AG20443 (cell line): ENCODE measurements around the gene FAM3D.

Experiments
- DNase-seq: peaks from one replicate; pipeline ENCODE4 v3.0.0; 2012; ENCODE audit warnings: low spot score, mixed read lengths

The FAM3D gene

DNA sequence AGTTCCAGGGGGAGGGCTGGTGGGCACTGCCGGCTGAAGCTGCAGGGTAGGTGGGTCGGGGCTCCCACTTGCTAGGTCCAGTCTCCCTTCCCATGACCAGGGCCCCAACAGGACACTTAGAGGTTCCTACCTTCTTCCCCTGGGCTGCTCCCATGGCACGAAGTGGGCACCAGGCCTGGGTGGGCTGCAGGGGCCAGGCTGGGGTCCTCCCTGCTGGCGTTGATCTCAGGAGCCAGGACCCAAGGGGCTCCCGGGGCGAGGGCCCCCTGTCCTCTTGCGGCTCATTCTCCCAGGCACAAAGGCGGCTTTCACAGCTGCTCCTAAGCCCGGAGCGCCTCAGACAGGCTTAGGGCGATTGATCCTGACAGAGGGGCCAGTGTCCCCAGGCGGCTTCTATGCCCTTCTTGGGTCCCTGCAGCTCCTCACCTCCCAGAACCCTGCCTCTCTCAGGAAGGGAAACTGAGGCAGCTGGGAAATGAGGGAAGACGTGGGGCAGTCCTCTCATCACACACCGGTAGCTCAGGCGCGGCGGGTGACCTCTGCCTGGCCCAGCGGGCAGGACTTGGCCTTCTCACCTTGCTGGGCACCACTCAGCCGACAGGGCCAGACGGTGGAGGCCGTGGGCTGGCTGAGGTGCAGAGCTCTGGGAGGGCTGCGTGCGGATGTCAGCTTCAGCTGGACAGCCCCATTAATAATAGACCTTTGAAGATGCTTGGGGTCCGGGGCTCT is 39.6 kb downstream of the FAM3D start:
- DNase-seq: no peak

GRCh38 chr3:58625196-58625824 is 41.3 kb downstream of the FAM3D start:
- no peak for DNase-seq

DNA sequence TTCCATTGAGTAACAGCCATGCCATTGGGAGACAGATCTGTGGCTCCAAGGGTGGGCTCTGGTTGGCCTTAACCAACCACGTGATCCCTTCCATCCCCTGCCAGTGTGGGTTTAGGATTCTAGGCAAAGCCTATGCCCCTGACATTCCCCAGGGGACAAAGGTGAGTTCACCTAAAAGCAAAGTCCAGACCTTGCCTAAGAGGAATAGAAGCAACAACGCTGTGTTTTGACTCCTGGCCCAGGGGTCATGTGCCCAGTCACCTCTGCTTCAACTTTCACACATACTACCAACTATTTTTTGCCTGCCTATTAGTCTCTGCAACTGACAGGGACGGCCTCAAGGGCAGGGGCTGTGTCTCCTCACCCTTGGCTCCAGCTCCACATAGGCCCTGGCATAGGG is 42.0 kb downstream of the FAM3D start:
- no peak for DNase-seq

DNA sequence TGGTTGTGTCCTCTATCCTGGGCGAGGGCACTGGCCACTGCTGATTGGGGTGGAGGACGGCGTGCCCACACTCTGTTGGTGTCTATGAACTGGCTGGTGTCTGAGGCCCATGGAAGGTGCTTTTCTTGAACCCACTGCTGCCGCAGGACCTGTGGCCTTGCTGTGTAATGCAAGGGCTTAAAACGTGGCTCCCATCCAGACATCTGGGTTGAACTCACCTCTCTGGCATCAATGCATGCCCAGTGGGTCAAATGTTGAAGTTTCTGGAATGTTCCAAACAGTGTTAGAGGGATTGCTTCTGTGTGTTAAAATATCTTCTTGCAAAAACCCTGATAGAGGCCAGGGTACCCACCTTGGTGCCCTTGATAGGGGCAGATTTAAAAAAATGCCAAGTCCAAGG is 42.6 kb downstream of the FAM3D start:
- DNase-seq: no peak

DNA sequence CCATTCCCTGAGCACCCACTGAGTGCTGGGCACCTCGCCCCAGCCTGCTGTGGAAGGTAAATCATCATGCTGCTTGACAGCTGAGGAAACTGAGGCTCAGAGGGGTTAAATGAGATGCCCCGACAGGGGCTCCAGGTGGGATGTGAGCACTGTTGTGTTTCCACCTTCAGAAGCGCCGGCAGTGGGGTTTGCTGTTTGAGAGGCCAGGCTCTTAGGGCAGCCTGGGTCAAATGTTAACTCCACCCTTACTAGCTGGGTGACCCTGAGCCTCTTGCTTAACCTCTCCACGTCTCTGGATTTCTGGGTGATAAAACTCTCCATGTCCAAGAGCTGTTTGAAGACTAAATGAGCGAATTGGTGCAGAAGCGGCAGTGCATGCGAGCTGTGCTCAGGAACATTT is 43.1 kb downstream of the FAM3D start:
- no peak for DNase-seq

DNA sequence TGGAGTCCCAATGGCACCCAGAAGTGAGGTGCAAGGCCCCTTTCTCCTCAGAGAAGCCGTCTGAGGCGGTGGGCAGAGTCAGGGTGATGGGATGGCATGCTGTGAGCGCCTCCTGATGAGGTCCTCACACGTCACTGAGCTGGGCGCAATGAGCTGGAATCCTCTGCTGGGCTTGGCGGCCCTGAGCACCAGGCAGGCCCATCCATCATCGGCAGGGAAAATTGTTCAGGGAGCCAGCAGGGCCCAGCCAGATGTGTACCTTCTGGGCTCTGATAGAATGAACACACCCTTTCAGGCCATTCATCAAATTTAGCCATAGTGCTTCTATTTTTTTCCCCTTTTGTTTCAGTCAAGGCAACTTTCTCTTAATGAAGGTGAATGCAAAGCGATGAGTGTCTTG is 43.7 kb downstream of the FAM3D start:
- DNase-seq: no peak

DNA sequence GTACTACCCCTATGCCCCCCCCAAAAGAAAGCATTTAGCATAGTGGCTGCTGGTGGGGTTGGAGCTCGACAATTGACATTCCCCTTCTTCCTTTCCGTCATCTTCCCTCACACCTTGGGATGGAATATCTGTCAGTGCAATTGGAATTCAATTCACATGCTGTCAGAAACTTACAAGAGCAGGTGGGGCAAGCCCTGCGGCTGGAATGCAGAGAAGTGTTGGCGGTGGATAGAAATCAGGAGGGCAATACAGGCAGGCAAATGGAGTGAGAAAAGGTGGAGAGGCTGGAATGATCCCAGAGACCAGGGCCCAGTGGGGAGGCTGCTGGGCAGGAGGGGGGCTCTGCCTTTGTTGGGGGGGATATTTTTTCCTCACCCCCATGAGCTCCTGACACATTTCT is 44.1 kb downstream of the FAM3D start:
- no peak for DNase-seq

- DNase-seq: no peak
These were observed 45.3 kb downstream of the FAM3D start for GRCh38 chr3:58621086-58621830.

- no peak for DNase-seq
These were observed 46.2 kb downstream of the FAM3D start for GRCh38 chr3:58620421-58620820.

DNA sequence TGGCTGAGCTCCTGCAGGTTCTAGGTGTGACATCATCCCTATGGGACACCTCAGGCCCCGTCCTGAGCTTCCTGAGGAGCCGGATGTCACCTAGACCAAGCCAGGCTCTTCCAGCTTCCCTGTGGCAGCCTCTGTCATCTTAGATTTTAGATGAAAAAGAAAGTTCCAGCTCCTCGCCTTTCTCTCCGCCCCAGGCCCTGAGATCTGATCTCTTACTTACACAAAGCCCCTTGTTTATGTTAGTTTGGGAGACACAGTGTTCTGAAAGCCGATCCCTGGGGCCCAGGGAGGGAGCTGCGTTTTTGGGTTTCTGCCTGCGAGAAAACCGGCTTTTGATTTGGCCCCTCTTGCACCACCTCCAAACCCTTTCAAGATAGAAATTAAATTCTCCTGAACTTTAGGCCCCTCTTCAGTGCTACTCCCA is 49.2 kb downstream of the FAM3D start:
- DNase-seq: no peak

DNA sequence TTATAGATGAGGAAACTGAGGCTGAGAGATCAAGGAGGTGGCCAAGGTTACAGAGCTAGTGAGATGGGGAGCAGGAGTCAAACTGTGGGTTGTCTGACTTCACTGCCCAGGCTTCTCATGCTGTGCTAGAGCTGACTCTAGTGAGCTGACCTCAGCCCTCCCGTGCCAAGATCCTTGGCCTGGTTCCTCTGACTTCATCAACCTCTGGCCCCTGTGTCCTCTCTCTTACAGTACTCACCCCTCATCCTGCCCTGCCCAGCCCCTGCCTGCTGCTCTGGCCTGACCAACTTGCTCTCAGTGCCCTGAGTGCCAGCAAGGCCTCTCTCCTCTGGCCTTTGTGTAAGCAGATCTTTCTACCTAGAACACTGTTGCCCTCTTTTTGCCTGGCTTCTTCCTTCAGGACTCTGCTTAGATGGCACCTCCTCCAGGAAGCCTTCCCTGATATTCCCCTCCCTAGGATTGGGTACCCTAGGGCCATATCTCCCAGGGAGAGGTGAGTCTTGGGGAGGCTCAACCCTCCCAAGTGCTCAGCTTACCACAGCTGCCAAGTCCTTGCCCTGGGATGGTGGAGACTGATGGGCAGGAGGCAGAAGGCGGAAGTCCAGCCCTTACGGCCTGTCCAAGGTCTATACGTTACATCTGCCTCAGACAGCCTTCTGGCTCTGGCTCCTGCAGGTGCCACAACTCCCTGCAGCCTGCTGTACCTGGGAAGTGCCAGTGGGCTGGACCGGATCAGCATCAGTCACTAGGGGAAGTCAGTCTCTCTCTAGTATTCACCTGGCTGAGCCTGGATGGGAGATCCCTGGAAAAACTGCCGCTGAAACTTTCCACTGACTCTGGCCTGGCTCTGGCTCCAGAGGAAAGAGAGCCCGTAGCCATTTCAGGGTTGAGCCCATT is 53.1 kb downstream of the FAM3D start:
- peak; percentile 42 for DNase-seq

DNA sequence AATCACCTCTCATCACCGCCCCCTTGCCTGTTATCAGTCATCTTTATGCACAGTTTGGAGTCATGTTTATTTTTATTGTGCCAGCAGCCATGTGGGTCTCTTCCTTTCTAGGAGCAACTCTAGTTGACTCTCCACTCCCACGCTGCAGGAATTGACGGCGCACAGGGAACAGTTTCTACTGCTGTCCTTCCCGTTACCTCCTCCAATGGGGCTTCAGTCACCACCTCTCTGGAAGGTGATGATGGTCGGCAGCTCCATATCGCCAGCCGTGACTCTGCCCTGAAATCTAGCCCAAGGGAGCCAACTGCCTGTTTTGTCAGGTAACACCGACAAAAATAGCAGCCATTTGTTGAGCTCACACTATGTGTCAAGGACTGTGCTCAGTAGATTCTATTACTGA is 53.7 kb downstream of the FAM3D start:
- DNase-seq: no peak

DNA sequence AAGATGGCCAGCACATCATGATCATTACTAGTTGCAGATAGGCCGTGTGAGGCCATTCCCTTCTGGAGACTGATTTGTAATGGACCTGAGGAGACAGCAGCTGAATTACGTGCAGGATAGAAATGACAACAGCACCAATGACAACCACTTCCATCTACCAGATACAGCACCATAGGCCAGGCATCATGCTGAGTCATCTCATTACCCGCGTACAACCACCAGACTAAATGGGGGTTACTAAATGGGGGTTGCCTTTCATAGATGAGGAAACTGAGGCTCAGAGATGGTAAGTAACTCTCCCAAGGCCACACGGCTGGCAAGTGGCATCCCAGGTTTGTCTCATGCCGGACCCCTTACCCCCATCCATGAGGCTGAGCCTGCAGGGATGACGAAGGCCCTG is 56.6 kb downstream of the FAM3D start:
- DNase-seq: no peak

GRCh38 chr3:58608648-58609047 is 57.9 kb downstream of the FAM3D start:
- no peak for DNase-seq

- DNase-seq: no peak
These were observed 58.8 kb downstream of the FAM3D start for GRCh38 chr3:58607816-58608215.

DNA sequence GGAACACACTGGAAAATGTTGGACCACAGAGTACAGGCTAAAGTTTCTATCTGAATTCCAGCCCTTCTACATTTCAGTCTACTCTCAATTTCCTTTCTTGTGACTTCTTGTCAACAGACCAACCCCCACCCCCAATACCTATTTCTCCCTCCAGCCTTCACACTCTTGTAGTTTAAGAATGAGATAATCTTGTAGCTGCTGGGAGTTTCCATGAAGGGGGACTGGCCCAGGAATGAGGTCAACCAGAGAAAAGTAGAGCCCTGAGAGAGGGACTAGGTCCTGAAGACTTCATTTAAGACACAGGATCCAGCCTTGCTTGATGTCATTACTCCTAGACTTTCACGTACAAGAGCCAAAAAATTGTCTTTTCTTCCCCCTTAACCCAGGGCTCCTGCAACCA is 59.9 kb downstream of the FAM3D start:
- DNase-seq: no peak

DNA sequence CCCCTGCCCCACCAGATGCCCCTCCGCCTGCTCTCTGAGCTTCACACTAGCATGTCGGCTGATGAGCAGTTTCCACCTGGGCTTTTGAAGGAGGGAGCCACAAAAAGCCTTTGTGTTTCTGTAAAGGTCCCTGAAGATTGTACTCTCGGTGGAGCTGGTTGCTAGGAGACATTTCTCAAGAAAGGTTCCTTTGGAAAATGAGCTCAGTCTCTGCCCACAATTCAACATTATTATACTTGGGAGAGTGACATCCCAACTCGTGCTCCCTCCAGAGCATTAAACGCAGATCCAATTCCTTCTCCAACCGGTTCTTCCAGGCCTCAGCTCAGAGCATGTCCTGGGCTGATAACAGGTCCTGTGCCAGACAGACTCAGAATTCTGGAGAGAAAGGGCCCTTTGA is 62.5 kb downstream of the FAM3D start:
- no peak for DNase-seq

DNA sequence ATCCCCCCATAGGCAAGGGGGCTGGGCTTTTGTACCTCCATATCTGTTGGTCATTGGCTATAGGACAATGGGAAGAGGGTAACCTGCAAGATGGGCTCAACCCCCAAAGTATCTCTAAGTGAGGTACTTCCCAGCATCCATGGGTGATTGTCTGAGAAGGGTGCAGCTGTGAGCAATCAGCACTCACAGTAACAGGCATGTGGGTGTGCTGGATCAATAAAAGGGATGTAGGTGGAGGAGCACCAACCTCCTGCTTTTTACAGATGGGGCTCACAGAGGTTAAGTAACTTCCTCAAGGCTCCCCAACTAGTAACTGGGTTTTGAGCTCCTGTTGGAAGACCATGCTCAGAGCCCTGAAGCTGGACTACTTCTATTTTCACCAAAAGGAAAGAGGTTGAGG is 63.0 kb downstream of the FAM3D start:
- no peak for DNase-seq

DNA sequence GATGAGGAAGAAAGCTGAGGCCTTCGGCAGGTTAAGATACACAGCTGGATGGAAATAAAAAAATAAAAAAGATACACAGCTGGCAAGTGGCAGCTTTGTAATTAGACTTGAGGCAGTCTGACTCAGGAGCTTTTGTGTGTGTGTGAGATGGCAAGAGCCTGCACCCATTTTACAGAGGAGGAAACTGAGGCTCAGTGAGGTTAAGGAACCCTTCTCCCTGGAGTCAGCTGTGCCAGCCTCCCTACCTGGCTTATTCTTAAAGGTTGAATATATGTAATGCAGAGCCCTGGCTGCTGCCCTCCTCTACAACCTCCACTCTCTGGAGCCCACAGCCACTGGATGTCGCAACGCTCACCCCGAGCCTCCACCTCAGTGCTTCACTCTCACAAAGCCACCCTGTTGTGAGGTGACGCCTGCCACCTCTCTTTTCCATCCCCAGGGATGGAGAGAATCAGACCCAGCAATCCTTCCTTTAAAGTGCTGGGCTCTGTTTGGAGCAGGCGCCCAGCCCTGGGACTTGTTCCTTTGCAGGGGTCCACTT is 68.7 kb downstream of the FAM3D start:
- no peak for DNase-seq

- DNase-seq: no peak
These were observed 69.6 kb downstream of the FAM3D start for GRCh38 chr3:58596834-58597518.

- DNase-seq: no peak
These were observed 72.5 kb downstream of the FAM3D start for GRCh38 chr3:58594117-58594516.
